H9 (cell line): ENCODE measurements around the gene FSHR. TPM values are rescaled to one million over a fixed set of nuclear protein-coding genes. Genes with fewer than 3 reads are reported as not detected.

Source experiments
- DNase-seq: peaks from one replicate; pipeline ENCODE4 v3.0.0-alpha.2; 2017
- H2AFZ ChIP-seq: one replicate; pipeline ENCODE4 v1.6.1; 2013; ENCODE audit warnings: mild to moderate bottlenecking, low read length, control low read depth, moderate library complexity
- H2AK5ac ChIP-seq: 2 replicates; pipeline ENCODE4 v1.6.1; 2013; ENCODE audit warnings: low read length, control low read depth, mixed read lengths; ENCODE audit not compliant: insufficient read length
- H2BK120ac ChIP-seq: one replicate; pipeline ENCODE4 v1.6.1; 2013; ENCODE audit warnings: low read depth, mild to moderate bottlenecking, low read length, control low read depth, inconsistent platforms; ENCODE audit not compliant: poor library complexity, severe bottlenecking
- H2BK12ac ChIP-seq: 2 replicates; pipeline ENCODE4 v1.6.1; 2013; ENCODE audit warnings: low read length, control low read depth, mixed read lengths, low read depth; ENCODE audit not compliant: insufficient read length
- H2BK15ac ChIP-seq: 2 replicates; pipeline ENCODE4 v1.6.1; 2013; ENCODE audit warnings: low read depth, low read length, control low read depth
- H2BK20ac ChIP-seq: one replicate; pipeline ENCODE4 v1.6.1; 2013; ENCODE audit warnings: low read depth, mild to moderate bottlenecking, low read length, control low read depth, inconsistent platforms; ENCODE audit not compliant: poor library complexity, severe bottlenecking
- H2BK5ac ChIP-seq: 2 replicates; pipeline ENCODE4 v1.6.1; 2013; ENCODE audit warnings: low read length, control low read depth, mixed read lengths; ENCODE audit not compliant: insufficient read length
- H3K14ac ChIP-seq: 2 replicates; pipeline ENCODE4 v1.6.1; 2013; ENCODE audit warnings: low read length, control low read depth; ENCODE audit not compliant: insufficient read depth
- H3K18ac ChIP-seq: 2 replicates; pipeline ENCODE4 v1.6.1; 2013; ENCODE audit warnings: low read depth, mild to moderate bottlenecking, mixed read lengths, low read length, control low read depth; ENCODE audit not compliant: insufficient read length
- H3K23ac ChIP-seq: 2 replicates; pipeline ENCODE4 v1.6.1; 2013; ENCODE audit warnings: low read length, control low read depth, mixed read lengths, low read depth; ENCODE audit not compliant: insufficient read length
- H3K23me2 ChIP-seq: 2 replicates; pipeline ENCODE4 v1.6.1; 2013; ENCODE audit warnings: low read depth, mild to moderate bottlenecking, mixed read lengths, low read length, control low read depth; ENCODE audit not compliant: insufficient read length, poor library complexity, severe bottlenecking
- H3K27ac ChIP-seq: 2 replicates; pipeline ENCODE4 v1.5.1; 2013; ENCODE audit warnings: low read length, control low read depth, mixed read lengths, low read depth; ENCODE audit not compliant: insufficient read length
- H3K27me3 ChIP-seq: 2 replicates; pipeline ENCODE4 v1.6.1; 2013; ENCODE audit warnings: low read length, control low read depth, inconsistent platforms; ENCODE audit not compliant: insufficient read depth
- H3K4ac ChIP-seq: 2 replicates; pipeline ENCODE4 v1.6.1; 2013; ENCODE audit warnings: low read depth, mild to moderate bottlenecking, control low read depth, inconsistent platforms, low read length, moderate library complexity
- H3K4me1 ChIP-seq: 2 replicates; pipeline ENCODE4 v1.6.1; 2013; ENCODE audit warnings: low read length, control low read depth, inconsistent platforms; ENCODE audit not compliant: insufficient read depth
- H3K4me2 ChIP-seq: 2 replicates; pipeline ENCODE4 v1.6.1; 2013; ENCODE audit warnings: low read length, control low read depth, mixed read lengths; ENCODE audit not compliant: insufficient read length, insufficient read depth
- H3K56ac ChIP-seq: 2 replicates; pipeline ENCODE4 v1.6.1; 2013; ENCODE audit warnings: low read depth, mild to moderate bottlenecking, mixed read lengths, low read length, control low read depth; ENCODE audit not compliant: insufficient read length
- H3K79me1 ChIP-seq: 2 replicates; pipeline ENCODE4 v1.6.1; 2013; ENCODE audit warnings: low read depth, mild to moderate bottlenecking, moderate library complexity, low read length, control low read depth, inconsistent platforms; ENCODE audit not compliant: insufficient read depth, poor library complexity, severe bottlenecking
- H3K79me2 ChIP-seq: 2 replicates; pipeline ENCODE4 v1.6.1; 2013; ENCODE audit warnings: low read length, control low read depth, inconsistent platforms; ENCODE audit not compliant: insufficient read depth
- H3K9ac ChIP-seq: 2 replicates; pipeline ENCODE4 v1.6.1; 2013; ENCODE audit warnings: low read length, control low read depth, mixed read lengths; ENCODE audit not compliant: insufficient read length; ENCODE audit errors: extremely low read depth
- H3K9me3 ChIP-seq: one replicate; pipeline ENCODE4 v1.6.1; 2013; ENCODE audit warnings: low read depth, low read length, inconsistent platforms; ENCODE audit not compliant: control insufficient read depth
- H3T11ph ChIP-seq: one replicate; pipeline ENCODE4 v1.6.1; 2013; ENCODE audit warnings: mild to moderate bottlenecking, low read length, control low read depth, inconsistent platforms
- H4K20me1 ChIP-seq: one replicate; pipeline ENCODE4 v1.6.1; 2013; ENCODE audit not compliant: control insufficient read depth, insufficient read length, insufficient read depth
- H4K5ac ChIP-seq: 2 replicates; pipeline ENCODE4 v1.6.1; 2013; ENCODE audit warnings: low read depth, mild to moderate bottlenecking, mixed read lengths, low read length, control low read depth; ENCODE audit not compliant: insufficient read length
- H4K8ac ChIP-seq: replicated peaks from 2 replicates; pipeline ENCODE4 v1.6.1; 2013; ENCODE audit warnings: low read length, control low read depth, mixed read lengths, low read depth; ENCODE audit not compliant: insufficient read length
- H4K91ac ChIP-seq: 2 replicates; pipeline ENCODE4 v1.6.1; 2013; ENCODE audit warnings: low read depth, mild to moderate bottlenecking, moderate library complexity, mixed read lengths, low read length, control low read depth; ENCODE audit not compliant: insufficient read length
- H3K27ac Mint-ChIP-seq, 3 experiments: 2 replicates in 2 of 3; 3 replicates in 1 of 3; pipeline ENCODE4 v1.8.0; 2020 to 2021; ENCODE audit warnings: mixed read lengths in 3 of 3, mild to moderate bottlenecking in 1 of 3, moderate library complexity in 1 of 3
- H3K27me3 Mint-ChIP-seq: 2 replicates; pipeline ENCODE4 v1.8.0; 2021; ENCODE audit warnings: low read depth, mild to moderate bottlenecking, moderate library complexity, mixed read lengths
- H3K36me3 Mint-ChIP-seq, 3 experiments: 2 replicates in 2 of 3; 3 replicates in 1 of 3; pipeline ENCODE4 v1.8.0; 2020 to 2021; ENCODE audit warnings: low read depth in 3 of 3, mixed read lengths in 3 of 3; ENCODE audit not compliant: insufficient read depth in 1 of 3
- H3K4me1 Mint-ChIP-seq, 2 experiments: 2 replicates each; pipeline ENCODE4 v1.8.0; 2020; ENCODE audit warnings: mixed read lengths in 2 of 2
- H3K4me3 Mint-ChIP-seq, 2 experiments: 2 replicates in 1 of 2; 3 replicates in 1 of 2; pipeline ENCODE4 v1.8.0; 2020 to 2021; ENCODE audit warnings: mild to moderate bottlenecking in 2 of 2, mixed read lengths in 2 of 2, moderate library complexity in 1 of 2
- H3K9me3 Mint-ChIP-seq, 2 experiments: 2 replicates in 1 of 2; 3 replicates in 1 of 2; pipeline ENCODE4 v1.8.0; 2020; ENCODE audit warnings: mild to moderate bottlenecking in 2 of 2, mixed read lengths in 2 of 2, moderate library complexity in 1 of 2
- WGBS: extraction: QIAGEN DNeasy Blood & Tissue Kit; methylation state at CpG from one replicate; pipeline ENCODE4 v1.1.7; 2013; ENCODE audit warnings: missing lambda C conversion rate, low lambda C conversion rate, mixed read lengths; ENCODE audit not compliant: insufficient read length; ENCODE audit errors: extremely low coverage; 5-methylcytosine and 5-hydroxymethylcytosine counted together
- total RNA-seq: library from RNA; stranded (reverse); gene quantifications from 2 replicates; pipeline ENCODE4 v1.2.1, GENCODE V29; 2021
- TF ChIP-seq, protein P1 (sequence below): fragments of 200-600 bp; sonication (generic); conservative IDR thresholded peaks from 3 replicates; pipeline ENCODE4 v1.8.0; 2021; ENCODE audit warnings: antibody characterized with exemption, mild to moderate bottlenecking

Gene FSHR
- total RNA-seq, 1 experiment from 2014 or later, result not detected

DNA sequence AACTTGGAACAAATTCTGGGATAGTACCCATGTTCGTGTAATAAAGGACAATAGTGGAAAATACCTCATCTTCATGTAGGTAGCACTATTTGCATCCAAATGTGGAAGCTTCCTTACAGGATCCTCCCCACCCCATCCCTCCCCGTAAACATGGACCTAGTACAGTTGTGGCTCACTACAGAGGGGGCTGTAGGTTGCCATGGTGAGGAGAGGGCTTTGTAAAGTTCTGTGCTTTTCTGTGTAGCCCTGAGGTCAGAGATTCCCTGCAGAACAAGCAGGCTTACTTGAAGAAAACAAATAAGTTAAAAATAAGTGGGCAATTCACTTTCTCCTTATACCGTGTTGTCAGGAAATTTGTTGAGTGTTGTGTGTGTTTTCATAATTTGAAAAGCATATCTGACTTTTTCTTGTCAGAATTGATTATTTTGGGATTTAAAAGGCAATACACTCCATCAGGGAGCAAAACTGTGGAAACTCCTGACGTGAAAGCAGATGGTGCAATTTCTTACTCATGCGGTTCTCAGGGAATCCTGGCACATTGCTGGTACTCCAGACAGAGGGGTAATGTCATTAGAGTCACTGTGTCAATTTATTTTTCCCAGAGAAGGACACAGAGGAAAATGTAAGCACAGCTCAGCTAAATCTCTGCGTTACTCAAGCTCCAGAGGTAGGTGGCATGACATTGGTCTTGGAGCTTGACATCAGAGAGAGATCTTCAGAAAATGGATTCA is 224.6 kb downstream of the FSHR start:
- no peak overlapping the region for H3K14ac ChIP-seq
- H3K27ac Mint-ChIP-seq, result no peak overlapping the region
- no peak overlapping the region for H2BK20ac ChIP-seq
- H3K79me2 ChIP-seq, result no peaks in the 10 kb centered on the region
- no peak overlapping the region for H4K8ac ChIP-seq
- H2BK120ac ChIP-seq, result no peak overlapping the region
- H3K36me3 Mint-ChIP-seq, result peaks cover 0 to 5% (median 3%) of the 10 kb centered on the region in 3 experiments; a peak in 2 of 7 replicates
- H3K27ac ChIP-seq, result no peak overlapping the region
- H3K79me1 ChIP-seq, result no peaks in the 10 kb centered on the region
- H2AFZ ChIP-seq, result no peak overlapping the region
- no peaks in the 10 kb centered on the region for H3K27me3 ChIP-seq
- no peak overlapping the region for H3K23ac ChIP-seq
- peaks cover 5 to 10% of the 10 kb centered on the region in 2 experiments for H3K4me1 Mint-ChIP-seq
- H3K4me2 ChIP-seq, result no peak overlapping the region
- peaks cover 4 to 5% of the 10 kb centered on the region in 2 experiments; a peak in 4 of 5 replicates for H3K9me3 Mint-ChIP-seq
- H3K4me3 Mint-ChIP-seq, result no peak overlapping the region
- H3K9me3 ChIP-seq, result no peaks in the 10 kb centered on the region
- no peak overlapping the region for H2AK5ac ChIP-seq
- no peak overlapping the region for H3K9ac ChIP-seq
- H2BK12ac ChIP-seq, result no peak overlapping the region
- H2BK5ac ChIP-seq, result no peak overlapping the region
- H3K23me2 ChIP-seq, result no peaks in the 10 kb centered on the region
- H2BK15ac ChIP-seq, result no peak overlapping the region
- H4K5ac ChIP-seq, result no peak overlapping the region
- H3K4ac ChIP-seq, result no peak overlapping the region
- H3K4me1 ChIP-seq, result peaks cover 4% of the 10 kb centered on the region; the same call in 1 of the 2 replicates
- no peak overlapping the region for H3T11ph ChIP-seq
- H4K91ac ChIP-seq, result no peak overlapping the region
- H3K18ac ChIP-seq, result no peak overlapping the region
- H3K27me3 Mint-ChIP-seq, result peaks cover 1% of the 10 kb centered on the region; the same call in 1 of the 2 replicates
- H4K20me1 ChIP-seq, result no peaks in the 10 kb centered on the region
- DNase-seq, result no peak
- H3K56ac ChIP-seq, result no peak overlapping the region
- TF ChIP-seq, protein P1, sequence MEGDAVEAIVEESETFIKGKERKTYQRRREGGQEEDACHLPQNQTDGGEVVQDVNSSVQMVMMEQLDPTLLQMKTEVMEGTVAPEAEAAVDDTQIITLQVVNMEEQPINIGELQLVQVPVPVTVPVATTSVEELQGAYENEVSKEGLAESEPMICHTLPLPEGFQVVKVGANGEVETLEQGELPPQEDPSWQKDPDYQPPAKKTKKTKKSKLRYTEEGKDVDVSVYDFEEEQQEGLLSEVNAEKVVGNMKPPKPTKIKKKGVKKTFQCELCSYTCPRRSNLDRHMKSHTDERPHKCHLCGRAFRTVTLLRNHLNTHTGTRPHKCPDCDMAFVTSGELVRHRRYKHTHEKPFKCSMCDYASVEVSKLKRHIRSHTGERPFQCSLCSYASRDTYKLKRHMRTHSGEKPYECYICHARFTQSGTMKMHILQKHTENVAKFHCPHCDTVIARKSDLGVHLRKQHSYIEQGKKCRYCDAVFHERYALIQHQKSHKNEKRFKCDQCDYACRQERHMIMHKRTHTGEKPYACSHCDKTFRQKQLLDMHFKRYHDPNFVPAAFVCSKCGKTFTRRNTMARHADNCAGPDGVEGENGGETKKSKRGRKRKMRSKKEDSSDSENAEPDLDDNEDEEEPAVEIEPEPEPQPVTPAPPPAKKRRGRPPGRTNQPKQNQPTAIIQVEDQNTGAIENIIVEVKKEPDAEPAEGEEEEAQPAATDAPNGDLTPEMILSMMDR, result no peak
- WGBS, result no CpG with 5 or more reads among the region's 6 CpGs
